WERI-Rb-1 (cell line): ENCODE data around the gene PCDHA12.
A peak's percentile ranks its signal among the peaks of the same experiment; 100 is the strongest.
"Not testable (repeated sequence)": the region's sequence is repeated elsewhere in the genome, so short reads cannot be mapped to it uniquely, and the experiment has no call there.

Experiments used
- DNase-seq: peaks from one replicate; pipeline ENCODE4 v3.0.0-alpha.2; 2020
- H3K27ac ChIP-seq: fragments of 250-450 bp; sonication (Bioruptor Pico); 2 replicates; pipeline ENCODE4 v1.5.1; 2020; ENCODE audit warnings: mild to moderate bottlenecking, moderate library complexity
- H3K27me3 ChIP-seq: fragments of 250-450 bp; sonication (Bioruptor Pico); 2 replicates; pipeline ENCODE4 v1.5.1; 2021; ENCODE audit warnings: mild to moderate bottlenecking, low read depth, moderate library complexity; ENCODE audit not compliant: insufficient read depth, severe bottlenecking
- H3K36me3 ChIP-seq: fragments of 250-450 bp; sonication (Bioruptor Pico); 2 replicates; pipeline ENCODE4 v1.5.1; 2020; ENCODE audit warnings: mild to moderate bottlenecking, moderate library complexity
- H3K4me3 ChIP-seq: 2 replicates; pipeline ENCODE4 v1.5.1; 2011; ENCODE audit warnings: low read depth, mild to moderate bottlenecking, control low read depth, low read length
- H3K9me3 ChIP-seq: fragments of 250-450 bp; sonication (Bioruptor Pico); 2 replicates; pipeline ENCODE4 v1.5.1; 2021; ENCODE audit warnings: mild to moderate bottlenecking, moderate library complexity; ENCODE audit not compliant: severe bottlenecking
- TF ChIP-seq, protein P1 (sequence below): IDR thresholded peaks from 2 replicates; pipeline ENCODE4 v1.5.1; 2011; ENCODE audit warnings: low read depth, mild to moderate bottlenecking, control low read depth, inconsistent platforms, low read length

The PCDHA12 gene, protein sequence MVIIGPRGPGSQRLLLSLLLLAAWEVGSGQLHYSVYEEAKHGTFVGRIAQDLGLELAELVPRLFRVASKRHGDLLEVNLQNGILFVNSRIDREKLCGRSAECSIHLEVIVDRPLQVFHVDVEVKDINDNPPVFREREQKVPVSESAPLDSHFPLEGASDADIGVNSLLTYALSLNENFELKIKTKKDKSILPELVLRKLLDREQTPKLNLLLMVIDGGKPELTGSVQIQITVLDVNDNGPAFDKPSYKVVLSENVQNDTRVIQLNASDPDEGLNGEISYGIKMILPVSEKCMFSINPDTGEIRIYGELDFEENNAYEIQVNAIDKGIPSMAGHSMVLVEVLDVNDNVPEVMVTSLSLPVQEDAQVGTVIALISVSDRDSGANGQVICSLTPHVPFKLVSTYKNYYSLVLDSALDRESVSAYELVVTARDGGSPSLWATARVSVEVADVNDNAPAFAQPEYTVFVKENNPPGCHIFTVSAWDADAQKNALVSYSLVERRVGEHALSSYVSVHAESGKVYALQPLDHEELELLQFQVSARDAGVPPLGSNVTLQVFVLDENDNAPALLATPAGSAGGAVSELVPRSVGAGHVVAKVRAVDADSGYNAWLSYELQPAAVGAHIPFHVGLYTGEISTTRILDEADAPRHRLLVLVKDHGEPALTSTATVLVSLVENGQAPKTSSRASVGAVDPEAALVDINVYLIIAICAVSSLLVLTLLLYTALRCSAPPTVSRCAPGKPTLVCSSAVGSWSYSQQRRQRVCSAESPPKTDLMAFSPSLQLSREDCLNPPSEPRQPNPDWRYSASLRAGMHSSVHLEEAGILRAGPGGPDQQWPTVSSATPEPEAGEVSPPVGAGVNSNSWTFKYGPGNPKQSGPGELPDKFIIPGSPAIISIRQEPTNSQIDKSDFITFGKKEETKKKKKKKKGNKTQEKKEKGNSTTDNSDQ

DNA sequence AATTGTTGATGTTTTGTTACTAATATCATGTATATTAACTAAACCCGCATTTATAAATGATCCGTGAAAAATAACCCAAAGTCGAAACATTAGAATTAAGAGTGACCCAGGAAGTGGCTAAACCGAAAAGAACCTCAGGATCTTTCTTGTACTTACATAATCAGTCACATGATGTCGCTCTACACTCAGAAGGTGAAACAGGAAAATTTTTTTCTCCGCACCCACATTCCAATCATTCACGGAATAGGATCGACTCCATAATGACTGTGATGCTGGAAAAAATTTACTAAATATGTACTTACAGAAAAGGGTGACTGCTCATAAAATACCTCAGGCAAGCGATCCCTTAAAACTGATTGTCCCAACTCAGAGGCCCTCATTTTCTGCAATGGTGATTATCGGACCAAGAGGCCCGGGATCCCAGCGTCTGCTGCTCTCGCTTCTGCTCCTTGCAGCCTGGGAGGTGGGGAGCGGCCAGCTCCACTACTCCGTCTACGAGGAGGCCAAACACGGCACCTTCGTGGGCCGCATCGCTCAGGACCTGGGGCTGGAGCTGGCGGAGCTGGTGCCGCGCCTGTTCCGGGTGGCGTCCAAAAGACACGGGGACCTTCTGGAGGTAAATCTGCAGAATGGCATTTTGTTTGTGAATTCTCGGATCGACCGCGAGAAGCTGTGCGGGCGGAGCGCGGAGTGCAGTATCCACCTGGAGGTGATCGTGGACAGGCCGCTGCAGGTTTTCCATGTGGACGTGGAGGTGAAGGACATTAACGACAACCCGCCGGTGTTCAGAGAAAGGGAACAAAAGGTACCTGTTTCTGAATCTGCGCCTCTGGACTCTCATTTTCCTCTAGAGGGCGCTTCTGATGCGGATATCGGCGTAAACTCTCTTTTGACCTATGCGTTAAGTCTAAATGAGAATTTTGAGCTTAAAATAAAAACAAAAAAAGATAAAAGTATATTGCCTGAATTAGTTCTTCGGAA is at the start of gene PCDHA12:
PCDHA12 (plus strand) TSS at position 224 of the 981 bp plus-strand sequence; CDS start at position 389, 165 bp downstream.
- DNase-seq, result peak; percentile 47
- Histone ChIP-seq H3K4me3 (peak within 1 kb of the TSS; percentile 60), H3K9me3 (no peaks in the 10 kb centered on the region), H3K27me3 (no peaks in the 10 kb centered on the region), H3K36me3 (peaks cover 16% of the 10 kb centered on the region), H3K27ac (peak within 1 kb of the TSS; percentile 57)
- TF ChIP-seq, protein P1, sequence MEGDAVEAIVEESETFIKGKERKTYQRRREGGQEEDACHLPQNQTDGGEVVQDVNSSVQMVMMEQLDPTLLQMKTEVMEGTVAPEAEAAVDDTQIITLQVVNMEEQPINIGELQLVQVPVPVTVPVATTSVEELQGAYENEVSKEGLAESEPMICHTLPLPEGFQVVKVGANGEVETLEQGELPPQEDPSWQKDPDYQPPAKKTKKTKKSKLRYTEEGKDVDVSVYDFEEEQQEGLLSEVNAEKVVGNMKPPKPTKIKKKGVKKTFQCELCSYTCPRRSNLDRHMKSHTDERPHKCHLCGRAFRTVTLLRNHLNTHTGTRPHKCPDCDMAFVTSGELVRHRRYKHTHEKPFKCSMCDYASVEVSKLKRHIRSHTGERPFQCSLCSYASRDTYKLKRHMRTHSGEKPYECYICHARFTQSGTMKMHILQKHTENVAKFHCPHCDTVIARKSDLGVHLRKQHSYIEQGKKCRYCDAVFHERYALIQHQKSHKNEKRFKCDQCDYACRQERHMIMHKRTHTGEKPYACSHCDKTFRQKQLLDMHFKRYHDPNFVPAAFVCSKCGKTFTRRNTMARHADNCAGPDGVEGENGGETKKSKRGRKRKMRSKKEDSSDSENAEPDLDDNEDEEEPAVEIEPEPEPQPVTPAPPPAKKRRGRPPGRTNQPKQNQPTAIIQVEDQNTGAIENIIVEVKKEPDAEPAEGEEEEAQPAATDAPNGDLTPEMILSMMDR, result peak; percentile 52; the same call in 1 of the 2 replicates

DNA sequence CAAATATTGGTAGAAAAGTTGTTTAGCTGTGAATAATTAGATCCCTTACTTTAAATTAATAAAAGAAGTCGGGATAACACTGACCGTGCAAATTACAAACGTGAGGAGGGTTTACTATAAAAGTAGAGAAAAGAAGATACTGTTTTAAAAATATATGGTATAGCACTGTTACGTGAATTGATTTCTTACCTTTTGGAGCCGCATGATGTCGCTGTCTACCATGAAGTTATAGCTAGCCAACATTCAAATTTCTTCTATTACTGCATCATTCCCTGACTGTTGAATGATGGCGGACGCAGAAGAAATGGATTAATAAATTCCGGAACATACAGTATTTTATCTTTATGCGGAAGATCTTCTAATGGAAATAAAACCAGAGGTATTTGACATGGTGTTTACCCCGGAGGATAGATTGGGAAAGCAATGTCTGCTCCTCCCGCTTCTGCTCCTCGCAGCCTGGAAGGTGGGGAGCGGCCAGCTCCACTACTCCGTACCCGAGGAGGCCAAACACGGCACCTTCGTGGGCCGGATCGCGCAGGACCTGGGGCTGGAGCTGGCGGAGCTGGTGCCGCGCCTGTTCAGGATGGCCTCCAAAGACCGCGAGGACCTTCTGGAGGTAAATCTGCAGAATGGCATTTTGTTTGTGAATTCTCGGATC is 47.3 kb upstream of the PCDHA12 start, which contains the start of gene PCDHA6:
PCDHA6 (plus strand) TSS at position 257 of the 658 bp plus-strand sequence; CDS start at position 389, 132 bp downstream.
- TF ChIP-seq, protein P1, result no peak
- H3K9me3 ChIP-seq, result peaks cover 3% of the 10 kb centered on the region
- H3K4me3 ChIP-seq, result no peak within 1 kb of the TSS
- H3K36me3 ChIP-seq, result peaks cover 4% of the 10 kb centered on the region; the same call in 1 of the 2 replicates
- H3K27ac ChIP-seq, result no peak within 1 kb of the TSS
- no peak for DNase-seq
- no peaks in the 10 kb centered on the region for H3K27me3 ChIP-seq

DNA sequence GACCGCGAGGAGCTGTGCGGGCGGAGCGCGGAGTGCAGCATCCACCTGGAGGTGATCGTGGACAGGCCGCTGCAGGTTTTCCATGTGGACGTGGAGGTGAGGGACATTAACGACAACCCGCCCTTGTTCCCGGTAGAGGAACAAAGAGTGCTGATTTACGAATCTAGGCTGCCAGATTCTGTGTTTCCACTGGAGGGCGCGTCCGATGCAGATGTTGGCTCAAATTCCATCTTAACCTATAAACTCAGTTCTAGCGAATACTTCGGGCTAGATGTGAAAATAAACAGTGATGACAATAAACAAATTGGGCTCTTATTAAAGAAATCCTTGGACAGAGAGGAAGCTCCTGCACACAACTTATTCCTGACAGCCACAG is 46.8 kb upstream of the PCDHA12 start:
- Histone ChIP-seq H3K27ac (no peak overlapping the region), H3K4me3 (no peak overlapping the region), H3K36me3 (peaks cover 4% of the 10 kb centered on the region; the same call in 1 of the 2 replicates), H3K27me3 (no peaks in the 10 kb centered on the region), H3K9me3 (peaks cover 3% of the 10 kb centered on the region)
- no peak for DNase-seq
- TF ChIP-seq, protein P1, result no peak

DNA sequence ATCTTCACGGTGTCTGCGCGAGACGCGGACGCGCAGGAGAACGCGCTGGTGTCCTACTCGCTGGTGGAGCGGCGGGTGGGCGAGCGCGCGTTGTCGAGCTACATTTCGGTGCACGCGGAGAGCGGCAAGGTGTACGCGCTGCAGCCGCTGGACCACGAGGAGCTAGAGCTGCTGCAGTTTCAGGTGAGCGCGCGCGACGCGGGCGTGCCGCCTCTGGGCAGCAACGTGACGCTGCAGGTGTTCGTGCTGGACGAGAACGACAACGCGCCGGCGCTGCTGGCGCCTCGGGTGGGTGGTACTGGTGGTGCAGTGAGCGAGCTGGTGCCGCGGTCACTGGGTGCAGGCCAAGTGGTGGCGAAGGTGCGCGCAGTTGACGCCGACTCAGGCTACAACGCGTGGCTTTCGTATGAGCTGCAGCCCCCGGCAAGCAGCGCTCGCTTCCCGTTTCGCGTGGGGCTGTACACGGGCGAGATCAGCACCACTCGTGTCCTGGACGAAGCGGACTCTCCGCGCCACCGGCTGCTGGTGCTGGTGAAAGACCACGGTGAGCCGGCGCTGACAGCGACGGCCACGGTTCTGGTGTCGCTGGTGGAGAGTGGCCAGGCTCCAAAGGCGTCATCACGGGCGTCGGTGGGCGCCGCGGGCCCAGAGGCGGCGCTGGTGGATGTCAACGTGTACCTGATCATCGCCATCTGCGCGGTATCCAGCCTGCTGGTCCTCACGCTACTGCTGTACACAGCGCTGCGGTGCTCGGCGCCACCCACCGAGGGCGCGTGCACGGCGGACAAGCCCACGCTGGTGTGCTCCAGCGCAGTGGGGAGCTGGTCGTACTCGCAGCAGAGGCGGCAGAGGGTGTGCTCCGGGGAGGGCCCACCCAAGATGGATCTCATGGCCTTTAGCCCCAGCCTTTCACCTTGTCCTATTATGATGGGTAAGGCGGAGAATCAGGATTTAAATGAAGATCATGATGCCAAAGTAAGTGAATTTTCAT is 45.3 kb upstream of the PCDHA12 start:
- not testable (repeated sequence) for H3K4me3 ChIP-seq, H3K36me3 ChIP-seq, H3K9me3 ChIP-seq, DNase-seq, H3K27ac ChIP-seq, H3K27me3 ChIP-seq

DNA sequence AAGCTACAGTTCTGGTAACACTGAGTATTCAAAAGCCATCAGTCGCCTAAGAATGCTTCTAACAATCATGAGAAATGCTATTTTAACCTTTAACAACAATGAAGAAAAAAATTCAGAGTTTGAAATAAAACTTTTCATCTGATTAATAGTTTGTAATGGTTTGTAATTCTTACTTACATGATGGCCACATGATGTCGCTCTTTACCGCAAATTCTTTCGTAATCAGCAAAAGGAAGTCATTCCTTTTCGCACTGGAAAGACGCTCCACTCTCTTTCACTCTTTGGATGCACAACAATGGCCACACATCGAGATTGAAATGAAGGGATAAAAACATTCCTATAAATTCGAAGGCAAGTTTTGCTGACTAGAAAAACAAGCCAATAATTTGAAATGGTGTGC is 41.1 kb upstream of the PCDHA12 start, which contains the start of gene PCDHA7:
PCDHA7 (plus strand) TSS at position 277 of the 400 bp plus-strand sequence; CDS start at position 392, 115 bp downstream.
- TF ChIP-seq, protein P1, result 0 out of 2 replicates have a peak, but pooled peaks have one; percentile 15
- Histone ChIP-seq H3K9me3 (peaks cover 3% of the 10 kb centered on the region), H3K4me3 (peak within 1 kb of the TSS; percentile 81), H3K36me3 (no peaks in the 10 kb centered on the region), H3K27ac (peak within 1 kb of the TSS; percentile 70), H3K27me3 (no peaks in the 10 kb centered on the region)
- no peak for DNase-seq
